GM19397 (cell line): ENCODE data around the gene TPX2.

Experiments used
- ATAC-seq: cut with Tn5 transposase; IDR thresholded peaks from one replicate; pipeline ENCODE4 v1.9.1; 2021; ENCODE audit warnings: mild to moderate bottlenecking, moderate library complexity; ENCODE audit not compliant: unreplicated experiment

The TPX2 gene, protein sequence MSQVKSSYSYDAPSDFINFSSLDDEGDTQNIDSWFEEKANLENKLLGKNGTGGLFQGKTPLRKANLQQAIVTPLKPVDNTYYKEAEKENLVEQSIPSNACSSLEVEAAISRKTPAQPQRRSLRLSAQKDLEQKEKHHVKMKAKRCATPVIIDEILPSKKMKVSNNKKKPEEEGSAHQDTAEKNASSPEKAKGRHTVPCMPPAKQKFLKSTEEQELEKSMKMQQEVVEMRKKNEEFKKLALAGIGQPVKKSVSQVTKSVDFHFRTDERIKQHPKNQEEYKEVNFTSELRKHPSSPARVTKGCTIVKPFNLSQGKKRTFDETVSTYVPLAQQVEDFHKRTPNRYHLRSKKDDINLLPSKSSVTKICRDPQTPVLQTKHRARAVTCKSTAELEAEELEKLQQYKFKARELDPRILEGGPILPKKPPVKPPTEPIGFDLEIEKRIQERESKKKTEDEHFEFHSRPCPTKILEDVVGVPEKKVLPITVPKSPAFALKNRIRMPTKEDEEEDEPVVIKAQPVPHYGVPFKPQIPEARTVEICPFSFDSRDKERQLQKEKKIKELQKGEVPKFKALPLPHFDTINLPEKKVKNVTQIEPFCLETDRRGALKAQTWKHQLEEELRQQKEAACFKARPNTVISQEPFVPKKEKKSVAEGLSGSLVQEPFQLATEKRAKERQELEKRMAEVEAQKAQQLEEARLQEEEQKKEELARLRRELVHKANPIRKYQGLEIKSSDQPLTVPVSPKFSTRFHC

GRCh38 chr20:31738729-31739549 is at the start of gene TPX2:
TSS of gene TPX2 (plus strand) at chr20:31739290. CDS start at chr20:31757477, 18,187 bp downstream.
- ATAC-seq, result peak; percentile 96

DNA sequence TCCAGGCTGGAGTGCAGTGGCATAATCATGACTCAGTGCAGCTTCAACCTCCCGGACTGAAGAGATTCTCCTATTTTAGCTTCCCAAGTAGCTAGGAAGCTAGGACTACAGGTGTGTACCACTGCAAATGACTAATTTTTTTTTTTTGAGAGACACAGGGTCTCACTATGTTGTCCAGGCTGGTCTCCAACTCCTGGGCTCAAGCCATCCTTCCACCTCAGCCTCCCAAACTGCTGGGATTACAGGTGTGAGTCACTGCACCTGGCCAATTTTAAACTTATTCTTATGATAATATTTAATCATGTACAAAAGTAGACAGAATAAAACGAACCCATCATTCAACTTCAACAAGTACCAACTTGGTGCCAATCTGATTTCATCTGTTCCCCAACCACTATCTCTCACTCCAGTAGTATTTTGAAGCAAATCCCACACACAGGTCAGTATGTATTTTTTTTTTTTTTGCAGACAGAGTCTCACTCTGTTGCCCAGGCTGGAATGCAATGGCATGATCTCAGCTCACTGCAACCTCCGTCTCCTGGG is 48.9 kb upstream of the TPX2 start:
- ATAC-seq, result no peak

DNA sequence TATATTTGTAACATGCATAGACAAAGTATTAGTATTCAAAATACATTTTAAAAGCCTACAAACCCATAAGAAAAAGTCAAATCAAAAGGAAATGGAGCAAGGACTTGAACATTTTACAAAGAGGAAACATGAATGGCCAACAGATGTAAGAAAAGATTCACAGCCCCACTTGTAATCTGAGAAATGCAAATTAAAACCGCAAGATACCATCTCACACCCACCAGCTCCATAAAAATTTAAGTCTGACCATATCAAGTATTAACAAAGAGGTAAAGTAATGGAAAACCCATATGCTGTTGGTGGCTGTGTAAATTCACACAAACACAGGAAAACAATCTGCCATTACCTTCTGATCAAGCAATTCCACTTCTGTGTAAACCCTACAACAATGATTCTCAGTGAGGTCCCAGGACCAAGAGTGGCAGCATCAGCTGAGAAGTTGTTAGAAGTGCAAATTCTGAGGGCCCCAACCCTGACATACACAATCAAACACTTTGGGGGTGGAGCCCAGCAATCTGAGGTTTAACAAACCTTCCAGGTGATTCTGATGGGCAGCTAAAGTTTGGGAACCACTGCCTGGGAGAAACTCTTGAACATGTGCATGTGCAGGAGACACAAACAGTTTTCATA is 47.3 kb upstream of the TPX2 start:
- peak; percentile 54 for ATAC-seq

GRCh38 chr20:31693402-31693801 is 45.7 kb upstream of the TPX2 start:
- ATAC-seq, result no peak

- no peak for ATAC-seq
These were observed 45.0 kb upstream of the TPX2 start for GRCh38 chr20:31693987-31694661.

- no peak for ATAC-seq
These were observed 44.1 kb upstream of the TPX2 start for GRCh38 chr20:31694842-31695593.

GRCh38 chr20:31695849-31696804 is 43.0 kb upstream of the TPX2 start:
- no peak for ATAC-seq

DNA sequence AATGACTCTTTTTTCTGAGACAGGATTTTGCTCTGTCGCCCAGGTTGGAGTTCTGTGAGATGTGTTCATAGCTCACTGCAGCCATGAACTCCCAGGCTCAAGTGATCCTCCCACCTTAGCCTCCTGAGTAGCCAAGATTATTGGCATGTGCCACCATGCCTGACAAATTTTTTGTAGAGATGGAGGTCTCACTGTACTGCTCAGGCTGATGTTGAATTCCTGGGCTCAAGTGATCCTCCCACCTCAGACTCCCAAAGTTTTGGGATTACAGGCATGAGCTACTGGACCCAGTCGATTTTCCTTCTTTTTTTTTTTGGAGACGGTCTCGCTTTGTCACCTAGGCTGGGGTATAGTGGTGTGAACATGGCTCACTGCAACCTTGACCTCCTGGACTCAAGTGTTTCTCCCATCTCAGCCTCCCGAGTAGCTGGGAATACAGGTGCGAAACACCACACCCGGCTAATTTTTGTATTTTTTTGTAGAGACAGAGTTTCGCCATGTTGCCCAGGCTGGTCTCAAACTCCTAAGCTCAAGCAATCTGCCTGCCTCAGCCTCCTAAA is 40.8 kb upstream of the TPX2 start:
- no peak for ATAC-seq

DNA sequence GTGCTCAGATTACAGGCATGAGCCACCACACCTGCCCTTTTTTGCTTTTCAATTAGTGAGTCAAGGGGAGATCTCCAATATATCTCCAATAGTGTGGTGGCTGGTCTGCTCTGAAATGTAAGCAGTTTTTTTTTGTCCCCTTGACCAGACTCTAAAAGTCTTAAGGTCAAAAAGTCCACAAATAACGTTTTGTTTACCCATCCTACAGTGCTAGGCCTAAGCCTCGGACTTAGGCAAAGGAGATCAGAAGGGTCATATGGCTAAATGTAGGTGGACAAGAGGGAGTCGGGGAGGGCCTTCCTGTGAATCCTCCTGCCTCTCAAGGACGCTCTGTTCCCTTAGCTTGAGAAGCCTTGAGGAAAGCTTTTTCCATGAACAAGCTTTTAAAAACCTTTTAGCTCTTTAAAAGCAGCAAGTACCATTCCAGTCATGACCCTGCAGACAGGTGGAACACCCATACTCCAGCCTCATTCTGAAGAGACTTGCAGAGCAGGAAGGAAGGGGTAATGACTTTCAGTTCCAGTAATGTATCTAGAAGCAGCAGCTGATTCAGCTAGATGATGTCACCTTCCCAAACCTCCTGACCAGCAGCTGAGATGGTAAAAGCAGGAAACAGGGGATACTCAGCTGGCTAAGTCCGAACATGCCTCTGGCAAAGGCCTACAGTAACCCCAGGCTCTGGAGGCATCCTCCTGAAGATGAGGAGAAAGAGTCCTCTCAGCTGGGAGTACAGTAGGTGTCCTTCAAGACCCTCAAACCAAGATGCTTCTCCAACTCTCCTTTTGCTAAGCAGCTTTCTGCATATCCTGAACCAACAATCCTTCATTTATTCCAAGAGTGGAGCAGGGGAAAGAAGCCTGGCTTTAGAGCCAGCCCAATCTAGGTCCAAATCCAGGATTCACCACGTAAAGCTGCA is 40.0 kb upstream of the TPX2 start:
- peak; percentile 91 for ATAC-seq

DNA sequence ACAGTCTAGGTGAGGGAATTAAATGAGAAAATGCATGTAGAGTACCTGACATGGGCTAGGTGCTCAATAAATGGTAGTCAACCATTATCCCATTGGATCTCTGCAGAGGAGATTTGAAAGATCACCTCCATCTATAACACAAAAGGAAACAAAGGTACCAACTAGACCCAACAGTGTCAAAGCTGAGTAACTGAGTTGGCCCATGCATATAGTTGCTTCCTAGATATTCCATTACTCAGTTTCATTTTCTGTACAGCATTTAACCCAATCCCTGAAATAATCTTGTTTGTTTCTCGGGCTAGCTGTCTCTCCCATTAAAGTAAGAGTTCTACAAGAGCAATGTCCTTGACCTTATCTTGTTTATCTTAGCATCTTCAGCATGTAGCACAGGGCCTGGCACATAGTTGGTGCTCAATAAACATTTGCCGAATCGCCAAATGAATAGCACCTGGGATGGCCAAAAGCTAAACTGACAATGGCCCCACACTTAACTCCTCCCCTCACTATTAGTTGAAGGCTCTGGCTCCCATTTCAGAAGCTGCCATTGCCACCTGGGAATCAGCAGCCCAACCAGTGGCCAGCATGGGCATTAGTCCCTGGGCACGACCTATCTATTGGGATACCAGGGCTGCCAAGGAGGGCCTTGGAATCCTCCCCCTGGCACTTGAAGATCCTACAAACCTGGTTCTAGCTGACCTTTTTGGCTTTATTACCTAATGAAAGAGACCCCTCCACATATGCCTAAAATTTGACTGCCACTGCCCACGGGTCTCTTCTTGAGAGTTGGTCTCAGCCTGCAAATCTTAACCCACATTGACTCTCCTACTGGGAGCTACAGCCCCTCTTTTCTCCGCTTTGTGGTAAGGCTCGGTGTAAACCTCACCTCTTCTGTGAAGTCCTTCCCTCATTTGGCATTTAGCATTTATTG is 39.0 kb upstream of the TPX2 start:
- ATAC-seq, result no peak

- ATAC-seq, result no peak
These were observed 38.3 kb upstream of the TPX2 start for GRCh38 chr20:31700747-31701146.

DNA sequence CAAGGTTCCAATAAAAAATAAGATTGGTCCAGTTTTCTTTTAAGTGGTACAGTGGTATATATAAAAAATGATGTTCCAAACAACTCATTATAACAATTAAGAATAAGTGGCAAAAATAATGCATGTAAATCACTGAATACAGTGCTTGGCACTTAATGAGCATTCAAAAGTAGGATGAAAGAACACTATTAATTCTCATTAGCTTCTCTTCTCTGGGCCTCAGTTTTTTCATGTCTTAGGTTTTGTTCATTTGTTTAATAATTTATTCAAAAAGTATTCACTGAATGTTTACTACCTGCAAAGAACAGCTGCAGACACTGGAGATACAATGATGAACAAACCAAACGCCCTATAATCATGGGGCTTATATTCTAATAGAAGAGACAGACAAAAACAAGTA is 37.5 kb upstream of the TPX2 start:
- ATAC-seq, result no peak

DNA sequence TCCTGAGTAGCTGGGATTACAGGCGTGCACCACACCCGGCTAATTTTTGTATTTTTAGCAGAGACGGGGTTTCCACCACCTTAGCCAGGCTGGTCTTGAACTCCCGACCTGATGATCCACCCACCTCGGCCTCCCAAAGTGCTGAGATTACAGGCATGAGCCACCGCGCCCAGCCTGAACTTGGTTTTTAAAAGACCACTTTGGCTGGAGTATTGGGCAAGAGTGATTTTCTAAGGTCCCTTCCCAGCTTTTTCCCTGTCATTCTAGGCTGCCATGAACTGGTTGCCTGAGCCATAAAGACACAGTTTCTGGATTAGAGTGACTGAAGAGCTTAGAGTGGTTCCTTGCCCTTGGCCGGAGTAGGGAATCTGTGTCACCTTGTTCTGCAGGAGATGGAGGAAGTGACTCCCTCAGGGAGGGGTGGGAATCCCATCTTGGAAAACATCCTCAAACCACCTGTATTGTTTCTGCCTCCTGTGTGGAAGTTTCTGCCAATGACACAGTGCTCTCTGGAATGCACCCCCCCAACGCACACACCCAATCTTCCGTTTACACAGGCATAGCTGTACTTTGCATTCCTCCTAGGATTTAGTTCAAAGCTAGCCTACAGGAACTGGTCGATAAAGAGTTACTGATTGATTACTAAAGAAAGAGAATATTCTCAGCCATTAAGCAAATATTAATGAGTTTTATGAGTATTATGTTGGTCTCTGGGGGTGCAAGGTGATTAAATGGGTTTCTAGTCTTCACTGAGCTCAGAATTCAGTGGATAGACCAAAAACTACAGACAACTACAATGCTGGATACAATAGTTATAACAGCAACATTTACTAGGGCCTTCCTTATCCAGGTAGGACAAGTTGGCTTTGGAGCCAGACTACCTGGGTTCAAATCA is 34.6 kb upstream of the TPX2 start:
- no peak for ATAC-seq

- ATAC-seq, result no peak
These were observed 33.9 kb upstream of the TPX2 start for GRCh38 chr20:31705191-31705590.
